Stomach (tissue), 9 donors: ENCODE results near the gene ENDOD1. TPM values are rescaled to one million over a fixed set of nuclear protein-coding genes. Genes with fewer than 3 reads are reported as not detected.
"Not testable (repeated sequence)": the region's sequence is repeated elsewhere in the genome, so short reads cannot be mapped to it uniquely, and the experiment has no call there.

Source experiments
- DNase-seq, 2 donors: peaks; one replicate each; pipeline versions ENCODE4 v3.0.0 to v3.0.0-alpha.2; 2013 to 2019
- H3K27ac ChIP-seq, 5 donors: fragments of 200-600 bp in 4 of 5; sonication (generic) in 4 of 5; one replicate each; pipeline ENCODE4 v1.5.1; 2013 to 2019; ENCODE audit warnings: mild to moderate bottlenecking in 1 of 5, moderate library complexity in 1 of 5
- H3K27me3 ChIP-seq, 3 donors: fragments of 200-600 bp; sonication (generic); one replicate each; pipeline ENCODE4 v1.5.1; 2017 to 2019; ENCODE audit warnings: mixed run types in 1 of 3
- H3K36me3 ChIP-seq, 4 donors: fragments of 200-600 bp; sonication (generic); 1 replicate in 3 of 4; 2 replicates in 1 of 4; pipeline ENCODE4 v1.5.1; 2016 to 2019
- H3K4me1 ChIP-seq, 4 donors: fragments of 200-600 bp; sonication (generic); one replicate each; pipeline ENCODE4 v1.5.1; 2016 to 2019
- H3K4me3 ChIP-seq, 4 donors: fragments of 200-600 bp; sonication (generic) in 3 of 4; one replicate each; pipeline ENCODE4 v1.5.1; 2016 to 2019; ENCODE audit warnings: mild to moderate bottlenecking in 1 of 4
- H3K9me3 ChIP-seq, 4 donors: fragments of 200-600 bp; sonication (generic); one replicate each; pipeline ENCODE4 v1.5.1; 2016 to 2019
- CTCF ChIP-seq, 7 experiments: fragments of 450-650 bp in 4 of 7; fragments of 200-600 bp in 3 of 7; sonication (generic) in 3 of 7; IDR thresholded peaks; one replicate each; pipeline ENCODE4 v1.5.1; 2016 to 2019; ENCODE audit warnings: antibody characterized with exemption in 7 of 7, control low read depth in 2 of 7, mild to moderate bottlenecking in 1 of 7
- EP300 ChIP-seq: sonication (generic); formaldehyde crosslinking; IDR thresholded peaks from one replicate; pipeline ENCODE4 v1.6.1; 2017; ENCODE audit warnings: antibody characterized with exemption
- POLR2A ChIP-seq, 4 donors: fragments of 450-650 bp; IDR thresholded peaks; one replicate each; pipeline ENCODE4 v1.6.1; 2016; ENCODE audit warnings: antibody characterized with exemption in 4 of 4, control low read depth in 2 of 4, mild to moderate bottlenecking in 1 of 4, moderate library complexity in 1 of 4
- POLR2AphosphoS5 ChIP-seq, 3 donors: sonication (generic); formaldehyde crosslinking; IDR thresholded peaks; one replicate each; pipeline ENCODE4 v1.6.1; 2016; ENCODE audit warnings: antibody characterized with exemption in 3 of 3
- WGBS, 5 donors: extraction: QIAGEN DNeasy Blood & Tissue Kit in 3 of 5; methylation state at CpG; one replicate each; pipeline versions ENCODE4 v1.1.5 to v1.1.7; 2013 to 2018; 5-methylcytosine and 5-hydroxymethylcytosine counted together
- intact Hi-C: fragments of 100-400 bp; cut with DNase I; formaldehyde crosslinking; loops from one replicate; pipeline ENCODE4 v1.15.1; 2023; ENCODE audit warnings: low total_unique reads
- polyA plus RNA-seq, 3 donors: library from polyadenylated mRNA; stranded (reverse); fragments of 200-250 nt; gene quantifications; one replicate each; pipeline ENCODE4 v1.2.3, GENCODE V29; 2013
- total RNA-seq, 5 donors: library from RNA; depleted of rRNA; stranded (reverse); fragments of >200 nt; gene quantifications; one replicate each; pipeline versions ENCODE4 v1.1.0 to v1.2.3, GENCODE V29; 2014 to 2016
- donor health status: healthy with polysubstance abuse.
- donor health status: Bipolar disorder and iron deficiency.
- donor health status: healthy.

Gene ENDOD1
- total and polyA plus RNA-seq, 8 donors: 2.4 to 32.2 (median 14.9) TPM

DNA sequence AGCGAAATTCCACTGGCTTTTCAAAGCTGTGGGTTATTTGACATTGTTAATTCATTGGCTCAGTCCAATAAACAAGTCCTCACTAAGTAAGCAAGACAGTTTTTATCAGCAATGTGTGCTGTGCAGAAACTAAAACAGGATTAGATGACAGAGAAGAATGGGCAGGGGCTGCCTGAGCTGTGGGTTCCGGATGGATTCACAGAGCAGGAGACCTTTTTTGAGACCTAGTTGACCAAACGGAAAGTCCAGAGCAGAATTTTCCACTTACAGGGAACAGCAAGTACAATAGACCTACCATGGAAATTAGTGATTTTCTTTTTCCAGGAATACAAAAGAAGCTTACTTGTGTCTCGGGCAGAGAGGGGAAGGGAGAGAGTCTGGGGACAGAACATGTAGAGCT is 45.6 kb upstream of the ENDOD1 start:
- intact Hi-C loops: no loop called here
- TF ChIP-seq CTCF (IDR thresholded peaks at IDR 0.05) (no peak), POLR2AphosphoS5 (IDR thresholded peaks at IDR 0.05) (no peak), EP300 (no peak), POLR2A (IDR thresholded peaks at IDR 0.05) (no peak)

DNA sequence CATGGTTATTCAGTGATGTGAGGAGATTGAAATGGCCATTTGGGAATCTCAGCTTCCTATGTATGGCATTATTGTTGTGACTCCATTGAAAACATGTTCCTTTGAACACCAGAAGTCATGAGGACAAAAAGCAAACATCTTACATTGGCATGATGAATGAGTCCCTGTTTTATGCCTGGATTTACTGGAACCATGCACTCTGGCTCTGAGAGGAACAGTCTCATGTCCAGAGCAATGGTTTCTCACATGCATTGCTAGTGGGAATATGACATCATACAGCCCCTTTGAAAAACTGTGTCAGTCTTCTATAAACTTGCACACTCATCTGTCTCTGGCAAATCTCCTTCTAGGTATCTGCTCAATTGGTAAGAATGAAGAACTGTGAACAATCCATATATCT is 43.8 kb upstream of the ENDOD1 start:
- H3K36me3 ChIP-seq: no peaks in the 10 kb centered on the region
- H3K27ac ChIP-seq: no peak overlapping the region
- H3K9me3 ChIP-seq: no peaks in the 10 kb centered on the region
- H3K27me3 ChIP-seq: peaks cover 0 to 22% (median 0%) of the 10 kb centered on the region in 3 donors
- DNase-seq: no peak
- intact Hi-C loops: no loop called here
- H3K4me1 ChIP-seq: no peaks in the 10 kb centered on the region
- no peak overlapping the region for H3K4me3 ChIP-seq
- TF ChIP-seq CTCF (IDR thresholded peaks at IDR 0.05) (no peak), POLR2A (IDR thresholded peaks at IDR 0.05) (no peak), EP300 (no peak), POLR2AphosphoS5 (IDR thresholded peaks at IDR 0.05) (no peak)

More for the DNA sequence above, 45.6 kb upstream of the ENDOD1 start:
- Histone ChIP-seq H3K9me3 (no peaks in the 10 kb centered on the region), H3K4me3 (no peak overlapping the region), H3K4me1 (no peaks in the 10 kb centered on the region), H3K27me3 (peaks cover 0 to 17% (median 0%) of the 10 kb centered on the region in 3 donors), H3K36me3 (no peaks in the 10 kb centered on the region), H3K27ac (no peak overlapping the region)
- no peak for DNase-seq
- 30 to 51% (median 34%) methylated on average over 4 of the region's 4 CpGs for WGBS, 5 donors

DNA sequence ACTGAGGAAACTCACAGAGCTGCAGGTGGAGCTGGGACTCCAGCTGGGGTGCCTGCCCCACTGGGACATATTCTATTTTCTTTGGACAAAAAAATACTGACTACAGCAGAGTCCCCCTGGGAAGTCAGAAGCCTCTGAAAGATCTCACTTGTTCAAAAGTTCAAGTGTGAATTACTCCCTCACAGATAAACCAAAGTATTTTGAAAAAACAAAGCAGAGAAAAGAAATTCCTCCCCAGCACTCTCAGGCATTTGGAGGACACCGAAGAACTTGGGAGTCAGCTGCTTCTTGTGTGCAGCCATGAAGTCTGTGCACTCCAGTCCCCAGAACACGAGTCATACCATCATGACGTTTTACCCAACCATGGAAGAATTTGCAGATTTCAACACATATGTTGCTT is 40.5 kb upstream of the ENDOD1 start, which contains the start of gene KDM4F:
Gene KDM4F, plus strand, starts transcription at position 301 of the 400 bp plus-strand sequence.
- intact Hi-C loops, H3K4me1 ChIP-seq, H3K36me3 ChIP-seq, H3K9me3 ChIP-seq, H3K4me3 ChIP-seq, DNase-seq, H3K27ac ChIP-seq: not testable (repeated sequence)
- H3K27me3 ChIP-seq: peaks cover 0 to 16% (median 0%) of the 10 kb centered on the region in 3 donors
- whole genome bisulfite sequencing, 5 donors: 42 to 83% (median 70%) methylated on average over 3 of the region's 3 CpGs

DNA sequence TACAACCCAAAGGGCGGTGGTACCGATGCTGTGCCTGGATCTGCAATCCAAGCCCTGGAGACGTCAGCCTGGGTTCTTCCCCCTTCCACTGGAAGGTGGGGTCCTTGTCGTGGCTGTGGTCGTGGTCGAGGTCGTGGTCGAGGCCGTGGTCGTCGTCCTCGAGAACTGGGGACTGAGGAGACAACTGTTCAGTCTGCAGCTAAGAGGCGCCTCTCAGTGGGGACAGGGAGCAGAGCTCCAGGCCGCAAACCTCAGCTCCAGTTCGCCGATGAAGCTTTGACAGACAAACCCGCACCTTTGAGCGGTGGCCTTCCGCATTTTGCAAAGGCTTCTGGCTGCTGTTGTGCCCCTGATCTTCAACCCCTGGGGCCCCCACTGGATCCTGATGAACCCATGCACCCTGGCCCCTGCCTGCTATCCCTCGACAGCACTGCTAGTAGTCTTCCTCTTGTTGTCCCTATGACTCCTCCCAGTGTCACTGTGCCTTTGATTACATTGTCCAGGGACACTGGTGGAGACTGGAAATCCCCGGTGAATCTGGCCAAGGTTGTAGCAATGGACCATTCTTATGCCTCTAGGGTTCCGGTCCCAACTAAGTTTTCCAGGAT is 38.9 kb upstream of the ENDOD1 start:
- no peaks in the 10 kb centered on the region for H3K36me3 ChIP-seq
- no peak overlapping the region for H3K27ac ChIP-seq
- H3K9me3 ChIP-seq: no peaks in the 10 kb centered on the region
- TF ChIP-seq EP300 (no peak), POLR2A (IDR thresholded peaks at IDR 0.05) (no peak), POLR2AphosphoS5 (IDR thresholded peaks at IDR 0.05) (no peak), CTCF (IDR thresholded peaks at IDR 0.05) (no peak)
- H3K27me3 ChIP-seq: peaks cover 0 to 18% (median 0%) of the 10 kb centered on the region in 3 donors
- H3K4me3 ChIP-seq: no peak overlapping the region
- intact Hi-C loops: no loop called here
- H3K4me1 ChIP-seq: no peaks in the 10 kb centered on the region
- 90 to 98% (median 95%) methylated on average over 6 to 22 of the region's 22 CpGs for WGBS, 5 donors
- no peak for DNase-seq

DNA sequence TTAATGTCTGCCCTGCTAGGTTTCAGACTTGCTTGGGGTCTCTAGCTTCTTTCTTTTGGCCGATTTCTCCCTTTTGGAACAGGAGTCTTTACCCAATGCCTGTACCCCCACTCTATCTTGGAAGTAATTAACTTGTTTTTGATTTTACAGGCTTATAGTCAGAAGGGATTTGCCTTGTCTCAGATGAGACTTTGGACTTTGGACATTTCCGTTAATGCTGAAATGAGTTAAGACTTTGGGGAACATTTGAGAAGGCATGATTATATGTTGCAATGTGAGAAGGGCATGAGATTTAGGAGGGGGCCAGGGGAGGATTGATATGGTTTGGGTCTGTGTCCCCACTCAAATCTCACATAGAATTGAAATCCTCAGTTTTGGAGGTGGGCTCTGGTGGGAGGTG is 35.3 kb upstream of the ENDOD1 start:
- TF ChIP-seq EP300 (no peak), POLR2A (IDR thresholded peaks at IDR 0.05) (no peak)
- Histone ChIP-seq H3K4me1 (no peaks in the 10 kb centered on the region), H3K27ac (no peak overlapping the region), H3K9me3 (no peaks in the 10 kb centered on the region), H3K36me3 (no peaks in the 10 kb centered on the region), H3K4me3 (no peak overlapping the region), H3K27me3 (peaks cover 0 to 18% (median 0%) of the 10 kb centered on the region in 3 donors)
- WGBS, 5 donors: 56 to 75% (median 60%) methylated on average over 2 of the region's 2 CpGs
- intact Hi-C loops: no loop called here
- no peak for DNase-seq
